Upper lobe of right lung (tissue), 1 donor: ENCODE measurements around the gene POU6F1. TPM values are rescaled to one million over a fixed set of nuclear protein-coding genes. Genes with fewer than 3 reads are reported as not detected.

ENCODE experiments used
- ATAC-seq: fragments of 200-7000 bp; cut with Tn5 transposase; one replicate; pipeline ENCODE4 v1.9.1; 2020; ENCODE audit warnings: mild to moderate bottlenecking, moderate library complexity
- DNase-seq: peaks from one replicate; pipeline ENCODE4 v3.0.0-alpha.2; 2020
- H3K27ac ChIP-seq: fragments of 200-600 bp; one replicate; pipeline ENCODE4 v1.8.0; 2022
- H3K27me3 ChIP-seq: fragments of 200-600 bp; one replicate; pipeline ENCODE4 v1.8.0; 2022; ENCODE audit warnings: mild to moderate bottlenecking
- H3K36me3 ChIP-seq: fragments of 200-600 bp; one replicate; pipeline ENCODE4 v1.8.0; 2022
- H3K4me1 ChIP-seq: fragments of 200-600 bp; one replicate; pipeline ENCODE4 v1.8.0; 2022
- H3K4me3 ChIP-seq: fragments of 200-600 bp; one replicate; pipeline ENCODE4 v1.8.0; 2022; ENCODE audit warnings: mild to moderate bottlenecking
- H3K9me3 ChIP-seq: fragments of 200-600 bp; one replicate; pipeline ENCODE4 v1.8.0; 2022
- CTCF ChIP-seq: fragments of 200-600 bp; IDR thresholded peaks from one replicate; pipeline ENCODE4 v1.8.0; 2022; ENCODE audit warnings: antibody characterized with exemption
- intact Hi-C: fragments of 100-400 bp; cut with DNase I; formaldehyde crosslinking; loops from one replicate; pipeline ENCODE4 v1.11.0; 2022
- total RNA-seq: library from RNA; stranded (reverse); fragmentation: NEBNext Ultra II Directional; extraction: Animal tissue kit (Norgen Biotek cat#: 25700); gene quantifications from one replicate; pipeline ENCODE4 v1.2.1, GENCODE V29; 2021
- donor health status: DM: no; HTN: yes; CAD: no; lungs with severe emphysema.

The POU6F1 gene
- total RNA-seq, 1 donor from 2014 or later, result 19.0 TPM

GRCh38 chr12:51192284-51192671, 25.6 kb downstream of the POU6F1 start:
- peaks cover 16% of the 10 kb centered on the region for H3K36me3 ChIP-seq
- H3K9me3 ChIP-seq, result no peaks in the 10 kb centered on the region
- TF ChIP-seq CTCF, result no peak
- DNase-seq (no peak), ATAC-seq (no peak)
- no peak overlapping the region for H3K27ac ChIP-seq
- H3K4me1 ChIP-seq, result no peaks in the 10 kb centered on the region
- no peak overlapping the region for H3K4me3 ChIP-seq
- H3K27me3 ChIP-seq, result no peaks in the 10 kb centered on the region
- intact Hi-C loops, result no loop called here

- Histone ChIP-seq H3K9me3 (no peaks in the 10 kb centered on the region), H3K4me1 (no peaks in the 10 kb centered on the region), H3K27me3 (no peaks in the 10 kb centered on the region), H3K27ac (no peak overlapping the region), H3K36me3 (peaks cover 16% of the 10 kb centered on the region), H3K4me3 (no peak overlapping the region)
- TF ChIP-seq CTCF, result no peak
- intact Hi-C loops, result no loop called here
- no peak for ATAC-seq
- no peak for DNase-seq
Measured at GRCh38 chr12:51191516-51192283, 26.2 kb downstream of the POU6F1 start.

GRCh38 chr12:51190820-51191219, 27.0 kb downstream of the POU6F1 start:
- Histone ChIP-seq H3K36me3 (peaks cover 16% of the 10 kb centered on the region), H3K4me1 (no peaks in the 10 kb centered on the region), H3K4me3 (no peak overlapping the region), H3K27ac (no peak overlapping the region), H3K9me3 (no peaks in the 10 kb centered on the region), H3K27me3 (no peaks in the 10 kb centered on the region)
- ATAC-seq (no peak), DNase-seq (no peak)
- intact Hi-C loops, result no loop called here
- TF ChIP-seq CTCF, result no peak

GRCh38 chr12:51189790-51190355, 28.0 kb downstream of the POU6F1 start:
- no peak for DNase-seq
- ATAC-seq, result no peak
- H3K9me3 ChIP-seq, result no peaks in the 10 kb centered on the region

GRCh38 chr12:51188359-51189051, 29.4 kb downstream of the POU6F1 start:
- ATAC-seq (no peak), DNase-seq (no peak)
- no peak overlapping the region for H3K27ac ChIP-seq
- TF ChIP-seq CTCF, result no peak
- intact Hi-C loops, result no loop called here
- H3K27me3 ChIP-seq, result no peaks in the 10 kb centered on the region
- H3K36me3 ChIP-seq, result peaks cover 16% of the 10 kb centered on the region
- H3K4me1 ChIP-seq, result no peaks in the 10 kb centered on the region
- no peaks in the 10 kb centered on the region for H3K9me3 ChIP-seq
- no peak overlapping the region for H3K4me3 ChIP-seq

More at GRCh38 chr12:51189790-51190355, 28.0 kb downstream of the POU6F1 start:
- no peak for TF ChIP-seq CTCF
- Histone ChIP-seq H3K27ac (no peak overlapping the region), H3K4me1 (no peaks in the 10 kb centered on the region), H3K27me3 (no peaks in the 10 kb centered on the region), H3K36me3 (peaks cover 16% of the 10 kb centered on the region), H3K4me3 (no peak overlapping the region)
- intact Hi-C loops, result no loop called here
